HG03175 (cell line): ENCODE data around the gene DHRSX.
A peak's percentile ranks its signal among the peaks of the same experiment; 100 is the strongest.
"Not testable (repeated sequence)": the region's sequence is repeated elsewhere in the genome, so short reads cannot be mapped to it uniquely, and the experiment has no call there.

Experiments used
- ATAC-seq: cut with Tn5 transposase; IDR thresholded peaks from one replicate; pipeline ENCODE4 v1.9.1; 2021; ENCODE audit warnings: mild to moderate bottlenecking, moderate library complexity; ENCODE audit not compliant: unreplicated experiment

The DHRSX gene

GRCh38 chrX:2230457-2230856 lies 270.3 kb downstream of the DHRSX start:
- ATAC-seq: no peak

GRCh38 chrX:2228536-2228935 lies 272.2 kb downstream of the DHRSX start:
- ATAC-seq: no peak

- ATAC-seq: no peak
These were observed 273.7 kb downstream of the DHRSX start for GRCh38 chrX:2226906-2227656.

- no peak for ATAC-seq
These were observed 274.6 kb downstream of the DHRSX start for GRCh38 chrX:2226182-2226581.

GRCh38 chrX:2224597-2225235 lies 276.1 kb downstream of the DHRSX start:
- no peak for ATAC-seq

GRCh38 chrX:2224161-2224560 lies 276.6 kb downstream of the DHRSX start:
- no peak for ATAC-seq

DNA sequence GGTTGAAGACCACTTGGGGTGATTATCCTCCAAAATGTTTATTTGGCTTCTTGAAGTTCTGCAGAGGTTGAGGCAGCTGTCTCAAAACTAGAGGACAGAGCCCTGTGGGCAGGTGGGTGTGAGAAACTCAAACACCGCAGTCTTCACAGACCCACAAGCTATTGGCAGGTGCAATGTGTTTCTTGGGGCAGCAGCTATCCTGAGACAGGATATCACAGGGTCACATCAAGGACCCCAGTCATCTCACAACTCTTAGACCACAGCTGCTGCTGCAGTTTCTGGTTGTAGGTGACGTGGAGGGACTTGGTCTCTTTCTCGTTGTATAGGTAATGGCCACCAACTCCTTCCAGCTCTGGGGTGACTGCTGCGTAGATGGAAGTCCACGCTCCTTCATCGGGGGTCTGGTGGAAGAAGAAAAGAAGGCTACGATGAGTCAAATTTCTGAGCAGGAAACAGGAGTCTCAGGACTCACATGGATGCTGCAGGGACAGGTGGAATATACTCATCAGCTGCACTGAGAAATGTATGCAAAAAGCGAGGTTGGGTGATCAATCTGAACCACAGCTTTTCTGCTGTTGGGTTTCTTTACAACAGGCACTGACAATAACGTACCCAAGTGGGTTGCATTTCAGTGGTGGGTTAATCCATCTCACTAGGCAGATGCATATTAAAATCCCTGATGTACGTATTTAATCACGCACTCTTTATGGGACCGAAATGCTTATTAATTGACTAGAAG lies 279.8 kb downstream of the DHRSX start:
- ATAC-seq: no peak

DNA sequence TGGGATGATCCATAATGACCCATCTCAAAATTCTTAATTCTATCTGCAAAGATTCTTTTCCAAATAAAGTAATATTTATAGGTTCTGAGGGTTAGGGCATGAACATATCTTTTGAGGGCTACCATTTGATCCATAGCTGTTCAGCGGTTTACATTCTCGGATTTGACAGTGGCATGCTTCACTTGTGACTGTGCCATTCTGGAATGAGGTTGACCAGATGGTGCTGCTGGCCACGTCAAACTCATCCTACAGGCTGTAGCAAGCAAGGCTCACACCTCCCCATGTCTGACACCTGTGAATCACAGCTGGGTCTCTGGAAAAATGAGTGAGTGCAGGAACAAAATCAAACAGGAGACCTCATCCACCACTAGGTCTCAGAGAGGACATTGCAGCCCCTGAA lies 280.5 kb downstream of the DHRSX start:
- no peak for ATAC-seq

DNA sequence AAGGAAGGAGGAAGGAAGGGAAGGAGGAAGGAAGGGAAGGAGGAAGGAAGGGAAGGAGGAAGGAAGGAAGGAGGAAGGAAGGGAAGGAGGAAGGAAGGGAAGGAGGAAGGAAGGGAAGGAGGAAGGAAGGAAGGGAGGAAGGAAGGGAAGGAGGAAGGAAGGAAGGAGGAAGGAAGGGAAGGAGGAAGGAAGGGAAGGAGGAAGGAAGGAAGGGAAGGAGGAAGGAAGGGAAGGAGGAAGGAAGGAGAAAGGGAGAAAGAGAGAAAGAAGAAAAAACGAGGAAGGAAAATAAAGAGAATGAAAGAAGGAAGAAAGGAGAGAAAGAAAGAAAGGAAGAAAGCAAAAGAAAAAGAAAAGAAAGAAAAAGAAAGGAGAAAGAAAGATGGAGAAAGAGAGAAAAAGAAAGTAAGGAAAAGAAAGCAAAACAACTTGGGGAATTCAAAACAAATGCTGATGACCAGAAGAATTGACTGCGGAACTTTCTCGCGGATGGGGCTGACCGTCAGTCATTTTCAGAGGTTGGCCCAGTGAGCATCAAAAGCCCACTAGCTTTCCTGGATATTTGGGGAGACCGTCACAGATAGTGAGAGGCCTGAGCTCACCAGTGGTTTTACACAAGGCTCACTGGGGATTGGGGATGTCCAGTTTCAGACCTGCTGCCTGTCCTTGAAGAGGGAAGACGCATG lies 286.5 kb downstream of the DHRSX start:
- not testable (repeated sequence) for ATAC-seq

DNA sequence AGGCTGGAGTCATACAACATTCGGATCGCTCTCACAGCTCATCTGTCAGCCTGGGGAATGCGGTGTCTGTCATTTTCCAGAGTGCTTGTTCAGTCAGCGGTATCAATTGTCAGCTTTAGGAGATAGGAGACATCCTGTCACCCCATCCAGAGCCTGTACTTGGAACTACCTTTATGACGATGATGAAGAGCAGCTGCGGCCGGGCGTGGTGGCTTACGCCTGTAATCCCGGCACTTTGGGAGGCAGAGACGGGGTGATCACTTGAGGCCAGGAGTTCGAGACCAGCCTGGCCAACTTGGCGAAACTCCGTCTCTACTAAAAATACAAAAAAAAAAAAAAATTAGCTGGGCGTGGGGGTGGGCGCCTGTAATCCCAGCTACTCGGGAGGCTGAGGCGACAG lies 289.1 kb downstream of the DHRSX start:
- ATAC-seq: not testable (repeated sequence)

DNA sequence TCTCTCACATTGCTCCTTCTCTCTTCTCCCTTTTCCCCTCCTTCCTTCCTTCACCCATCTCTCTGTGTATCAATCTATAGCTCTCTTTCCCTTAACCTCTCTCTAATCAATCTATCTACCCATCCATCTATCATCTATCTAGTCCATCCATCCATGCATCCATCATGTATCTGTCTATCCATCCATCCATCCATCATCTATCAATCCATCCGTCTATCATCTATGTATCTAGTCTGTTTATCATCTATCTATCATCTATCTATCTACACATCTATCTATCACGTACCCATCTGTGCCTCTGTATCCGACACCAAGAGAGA lies 307.5 kb downstream of the DHRSX start:
- no peak for ATAC-seq

- ATAC-seq: peak; percentile 62
These were observed 308.0 kb downstream of the DHRSX start for GRCh38 chrX:2192584-2193272.

DNA sequence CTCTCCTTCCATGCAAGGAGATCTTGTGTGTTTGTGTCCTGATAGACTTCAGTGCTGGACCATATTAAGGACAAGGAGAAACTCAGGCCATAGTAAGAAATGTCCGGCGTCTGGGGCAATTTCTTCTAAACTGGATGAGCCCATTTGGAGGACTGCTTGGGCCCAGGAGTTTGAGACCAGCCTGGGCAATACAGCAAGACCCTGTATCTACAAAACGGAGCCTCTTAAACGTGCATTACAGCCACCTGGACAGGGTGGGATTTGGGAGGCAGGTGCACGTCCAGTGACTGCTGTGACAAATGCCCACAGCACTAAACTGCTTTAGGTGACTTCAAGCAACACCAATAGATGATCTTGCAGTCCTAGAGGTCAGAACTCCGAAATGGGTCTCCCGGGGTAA lies 311.9 kb downstream of the DHRSX start:
- ATAC-seq: no peak

GRCh38 chrX:2188330-2188792 lies 312.4 kb downstream of the DHRSX start:
- ATAC-seq: no peak

DNA sequence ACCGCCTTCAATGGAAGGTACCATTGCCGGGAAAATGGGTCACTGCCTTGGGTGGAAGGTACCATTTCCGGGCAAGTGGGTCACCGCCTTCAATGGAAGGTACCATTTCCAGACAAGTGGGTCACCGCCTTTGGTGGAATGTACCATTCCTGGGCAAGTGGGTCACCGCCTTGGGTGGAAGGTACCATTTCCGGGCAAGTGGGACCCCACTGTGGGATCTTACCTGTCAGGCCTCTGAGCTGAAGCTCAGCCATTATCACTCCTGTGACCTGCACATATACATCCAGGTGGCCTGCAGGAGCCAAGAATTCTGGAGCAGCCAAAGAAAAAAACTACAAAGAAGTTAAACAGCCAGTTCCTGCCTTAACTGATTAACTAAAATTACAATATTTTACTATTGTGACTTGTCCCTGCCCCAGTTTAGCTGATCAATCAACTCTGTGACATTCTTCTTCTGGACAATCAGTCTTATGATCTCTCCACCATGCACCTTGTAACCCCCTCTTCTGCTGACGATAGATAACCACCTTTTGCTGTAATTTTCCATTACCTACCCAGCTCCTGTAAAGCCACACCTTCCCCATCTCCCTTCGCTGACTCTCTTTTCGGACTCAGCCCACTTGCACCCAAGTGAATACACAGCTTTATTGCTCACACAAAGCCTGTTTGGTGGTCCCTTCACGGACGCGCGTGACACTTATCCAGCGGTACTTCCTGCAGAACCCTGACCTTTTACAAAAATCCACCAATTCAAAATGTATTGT lies 313.2 kb downstream of the DHRSX start:
- no peak for ATAC-seq

GRCh38 chrX:2185341-2186082 lies 315.3 kb downstream of the DHRSX start:
- ATAC-seq: no peak

DNA sequence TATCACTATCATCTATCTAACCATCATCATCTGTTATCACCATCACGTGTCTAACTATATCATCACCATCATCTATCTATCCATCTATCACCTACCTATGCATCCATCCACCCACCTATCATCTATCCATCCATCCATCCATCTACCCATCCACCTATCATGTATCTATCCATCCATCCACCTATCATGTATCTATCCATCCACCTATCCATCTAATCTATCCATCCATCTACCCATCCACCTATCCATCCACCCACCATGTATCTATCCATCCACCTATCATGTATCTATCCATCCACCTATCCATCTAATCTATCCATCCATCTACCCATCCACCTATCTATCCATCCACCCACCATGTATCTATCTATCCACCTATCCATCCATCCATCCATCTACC lies 316.7 kb downstream of the DHRSX start:
- no peak for ATAC-seq

- no peak for ATAC-seq
These were observed 317.5 kb downstream of the DHRSX start for GRCh38 chrX:2183193-2183725.

- ATAC-seq: no peak
These were observed 323.2 kb downstream of the DHRSX start for GRCh38 chrX:2177541-2177940.
